ENCODE results near the gene HGD.
"Not testable (repeated sequence)": the region's sequence is repeated elsewhere in the genome, so short reads cannot be mapped to it uniquely, and the experiment has no call there.

The HGD gene

DNA sequence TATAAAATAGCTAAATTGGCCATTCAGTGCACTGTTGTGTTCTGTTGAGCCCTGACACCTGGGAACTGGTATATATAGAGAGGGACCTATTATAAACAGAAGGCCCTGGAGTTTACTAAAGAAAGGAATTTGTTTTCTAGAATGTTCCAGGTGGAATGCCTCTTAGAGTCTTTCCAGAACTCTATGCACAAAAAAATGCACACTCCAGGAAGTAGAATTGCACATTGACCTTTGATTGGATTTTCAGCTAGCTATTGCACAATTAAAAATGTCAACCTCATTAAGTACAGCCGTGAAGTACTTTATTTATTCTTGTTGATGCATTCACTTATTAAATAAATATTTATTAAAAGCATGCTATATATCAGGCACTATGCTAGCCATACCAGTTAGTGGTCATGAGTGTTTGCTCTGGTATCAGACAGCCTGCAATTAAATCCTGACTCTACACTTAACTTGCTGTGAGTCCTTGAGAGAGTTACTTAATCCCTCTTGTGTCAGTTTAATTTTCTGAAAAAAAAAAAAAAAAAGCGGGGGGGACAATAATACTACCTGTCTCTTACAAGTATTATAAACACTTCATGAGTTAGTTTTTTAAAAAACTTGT, 45.1 kb downstream of the HGD start:
- no peak for DNase-seq

DNA sequence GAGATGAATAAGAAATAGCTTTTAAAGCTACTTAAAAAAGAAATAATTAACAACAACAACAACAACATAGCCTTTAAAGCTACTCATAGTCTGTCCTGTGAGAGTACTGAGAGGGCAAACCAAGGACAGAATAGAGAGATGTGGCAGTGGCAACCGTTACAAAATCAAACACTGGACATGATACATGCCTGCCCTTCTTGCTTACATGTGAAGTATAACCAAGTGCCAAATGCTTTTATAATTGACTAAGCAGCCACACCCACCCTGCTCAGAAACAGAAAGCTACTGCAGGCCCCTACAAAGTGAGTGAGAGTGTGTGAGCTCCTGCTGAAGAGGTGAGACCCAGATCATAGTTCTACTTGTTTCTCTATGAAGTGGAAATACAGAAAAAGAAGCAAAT, 47.5 kb downstream of the HGD start:
- DNase-seq = no peak

DNA sequence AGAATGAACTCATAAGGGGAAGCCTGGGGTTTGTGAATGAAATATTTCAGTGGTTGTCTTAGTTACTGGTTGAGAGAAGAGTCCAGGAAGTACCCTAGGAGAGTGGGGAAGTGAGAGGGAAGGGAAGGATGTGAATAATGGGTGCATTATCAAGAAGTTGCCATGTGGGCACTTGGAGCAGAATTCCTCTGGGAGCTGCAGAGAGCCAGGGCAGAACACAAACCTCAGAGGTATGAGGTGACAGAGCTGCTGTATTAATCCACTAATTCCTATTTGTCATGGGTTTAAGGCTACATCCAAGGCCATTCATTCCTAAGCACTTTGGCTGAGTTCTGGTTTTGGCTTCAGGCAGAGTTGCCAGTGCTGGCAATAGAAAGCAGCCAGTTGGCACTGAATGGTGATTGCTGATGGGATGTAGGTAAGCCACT, 56.9 kb downstream of the HGD start:
- no peak for DNase-seq

DNA sequence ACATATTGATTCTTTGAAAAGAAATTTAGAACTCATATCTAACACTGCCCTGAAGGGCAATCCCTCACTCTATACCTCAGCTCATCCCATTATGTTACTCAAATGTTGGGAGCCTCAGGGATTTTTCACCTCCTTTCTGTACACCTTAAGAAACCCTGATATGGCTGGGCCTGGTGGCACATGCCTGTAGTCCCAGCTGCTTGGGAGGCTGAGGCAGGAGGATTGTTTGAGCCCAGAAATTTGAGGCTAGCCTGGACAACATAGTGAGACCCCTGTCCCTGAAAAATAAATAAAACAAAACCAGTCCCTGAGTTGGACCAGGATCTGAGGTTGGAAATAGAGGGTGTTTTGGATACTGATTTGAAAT, 58.3 kb downstream of the HGD start:
- no peak for DNase-seq

DNA sequence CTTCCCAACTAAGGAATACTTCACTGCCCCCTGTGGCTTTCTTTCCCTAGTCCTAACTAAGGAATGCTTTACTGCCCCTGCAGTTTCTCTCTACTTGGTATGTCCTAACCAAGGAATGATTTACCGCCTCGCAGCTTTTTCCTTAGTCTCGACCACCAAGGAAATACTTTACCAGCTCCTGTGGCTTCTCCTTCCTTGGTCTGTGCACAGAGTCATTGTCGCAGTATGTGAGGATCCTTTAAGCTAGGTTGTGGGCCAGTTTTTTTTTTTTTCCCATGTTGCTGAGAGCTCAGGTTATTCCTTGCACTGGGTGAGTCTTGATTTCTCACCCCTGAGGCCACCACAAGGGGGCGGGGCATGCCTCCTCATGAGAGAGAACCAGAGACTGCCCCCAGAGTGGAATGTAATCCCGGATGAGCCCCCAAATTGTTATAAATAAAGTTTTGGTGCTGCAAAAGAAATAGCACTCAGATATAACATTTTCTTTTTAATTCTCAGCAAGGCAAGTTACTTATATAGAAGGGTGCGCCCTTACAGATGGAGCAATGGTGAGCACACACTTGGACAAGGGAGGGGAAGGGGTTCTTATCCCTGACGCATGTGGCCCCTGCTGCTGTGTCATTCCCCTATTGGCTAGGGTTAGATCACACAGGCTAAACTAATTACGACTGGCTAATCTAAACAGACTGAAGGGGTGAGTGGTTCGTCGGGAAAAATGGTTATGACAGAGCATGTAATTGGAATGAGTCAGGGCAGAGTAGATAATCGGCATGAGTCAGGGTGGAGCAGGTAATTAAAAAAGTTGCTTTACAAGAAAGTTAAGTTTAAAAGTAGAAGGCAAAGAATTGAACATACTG, 58.9 kb downstream of the HGD start:
- DNase-seq = no peak

DNA sequence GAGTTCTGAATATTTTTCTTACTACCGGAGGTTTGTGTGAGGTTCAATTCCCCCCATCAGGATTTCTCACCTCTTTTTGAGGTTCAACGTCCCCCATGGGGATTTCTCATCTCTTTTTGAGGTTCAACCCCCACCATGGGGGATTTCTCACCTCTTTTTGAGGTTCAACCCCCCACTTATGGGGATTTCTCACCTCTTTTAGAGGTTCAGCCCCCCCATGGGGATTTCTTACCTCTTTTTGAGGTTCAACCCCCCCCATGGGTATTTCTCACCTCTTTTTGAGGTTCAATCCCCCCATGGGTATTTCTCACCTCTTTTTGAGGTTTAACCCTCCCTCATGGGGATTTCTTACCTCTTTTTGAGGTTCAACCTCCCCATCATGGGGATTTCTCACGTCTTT, 59.6 kb downstream of the HGD start:
- no peak for DNase-seq

DNA sequence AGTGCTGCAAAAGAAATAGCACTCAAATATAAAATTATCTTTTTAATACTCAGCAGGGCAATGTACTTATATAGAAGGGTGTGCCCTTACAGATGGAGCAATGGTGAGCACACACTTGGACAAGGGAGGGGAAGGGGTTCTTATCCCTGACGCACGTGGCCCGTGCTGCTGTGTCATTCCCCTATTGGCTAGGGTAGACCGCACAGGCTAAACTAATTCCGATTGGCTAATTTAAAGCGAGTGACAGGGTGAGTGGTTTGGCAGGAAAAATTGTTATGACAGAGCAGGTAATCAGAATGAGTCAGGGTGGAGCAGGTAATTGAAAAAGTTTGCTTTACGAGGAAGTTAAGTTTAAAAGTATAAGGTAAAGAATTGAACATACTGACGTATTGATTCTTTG, 65.3 kb downstream of the HGD start:
- not testable (repeated sequence) for DNase-seq

DNA sequence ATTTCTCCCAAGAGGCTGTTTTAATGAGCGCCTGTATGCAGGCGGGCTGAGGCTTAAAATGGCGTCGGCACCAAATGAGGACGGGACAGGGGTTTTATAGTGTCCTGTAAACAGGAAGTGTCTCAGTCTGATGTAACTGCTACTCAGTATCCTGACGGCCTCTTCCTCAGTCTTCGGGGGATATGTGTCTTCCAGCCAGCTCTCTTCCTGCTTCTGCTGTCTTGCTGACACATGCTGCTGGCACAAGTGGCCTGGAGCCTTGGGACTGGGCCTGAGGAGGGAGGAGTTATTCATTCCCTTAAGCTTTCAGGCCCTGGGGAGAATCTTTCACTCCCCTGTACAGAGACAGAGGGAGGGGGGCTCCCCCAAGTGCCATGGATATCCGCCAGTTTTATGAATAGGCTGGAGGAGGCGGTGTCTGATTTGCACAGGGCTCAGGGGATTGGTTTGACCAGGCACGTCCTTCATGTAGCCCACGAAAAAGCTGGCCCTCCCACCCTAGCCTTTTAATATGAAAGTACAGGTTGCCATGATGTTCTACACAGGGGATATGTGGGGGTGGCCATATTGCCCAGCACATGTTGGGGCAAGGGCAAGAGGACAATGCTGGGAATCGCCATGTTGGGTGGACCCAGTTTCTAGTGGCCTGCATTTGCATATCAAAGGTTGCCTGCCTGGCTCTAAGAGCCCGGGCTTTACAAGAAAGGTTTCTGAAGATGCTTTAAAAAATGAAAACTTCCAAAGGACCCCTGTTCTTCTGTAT, 66.0 kb downstream of the HGD start:
- peak; percentile 98 for DNase-seq

DNA sequence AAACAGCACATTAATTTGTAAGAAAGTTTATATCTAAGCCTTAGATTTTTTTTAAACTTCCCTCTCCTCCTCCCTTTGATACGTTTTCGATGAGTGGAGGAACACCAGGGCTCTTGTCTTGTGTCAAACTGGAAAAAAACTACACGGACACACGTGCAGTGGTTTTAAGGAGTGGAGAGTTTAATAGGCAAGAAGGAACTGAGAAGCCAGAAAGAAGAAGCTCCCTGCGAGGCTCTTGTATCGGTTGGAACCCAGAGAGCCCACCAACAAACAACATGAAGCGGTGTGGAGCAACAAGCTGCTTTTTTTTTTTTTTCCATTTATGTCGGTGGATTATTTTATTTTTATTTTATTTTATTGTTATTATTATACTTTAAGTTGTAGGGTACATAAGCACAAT, 67.3 kb downstream of the HGD start:
- DNase-seq = no peak

DNA sequence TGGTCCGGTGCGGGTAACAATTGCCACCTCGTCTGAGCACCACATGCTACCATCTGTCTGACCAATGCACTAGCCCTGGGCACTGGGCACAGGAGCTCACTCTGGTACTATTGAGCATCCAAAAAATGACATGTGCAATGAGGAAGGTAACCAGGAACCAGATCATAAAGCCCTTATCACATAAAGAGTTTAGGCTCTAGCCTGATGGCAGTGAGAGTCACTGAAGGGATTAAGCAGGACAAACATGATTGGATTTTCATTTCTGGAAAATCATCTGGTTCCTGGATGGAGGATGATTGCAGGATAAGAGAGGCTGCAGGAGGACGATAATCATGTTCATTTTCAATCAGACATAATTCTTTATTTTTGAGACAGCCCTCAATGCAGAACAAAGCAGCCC, 73.5 kb downstream of the HGD start:
- no peak for DNase-seq

DNA sequence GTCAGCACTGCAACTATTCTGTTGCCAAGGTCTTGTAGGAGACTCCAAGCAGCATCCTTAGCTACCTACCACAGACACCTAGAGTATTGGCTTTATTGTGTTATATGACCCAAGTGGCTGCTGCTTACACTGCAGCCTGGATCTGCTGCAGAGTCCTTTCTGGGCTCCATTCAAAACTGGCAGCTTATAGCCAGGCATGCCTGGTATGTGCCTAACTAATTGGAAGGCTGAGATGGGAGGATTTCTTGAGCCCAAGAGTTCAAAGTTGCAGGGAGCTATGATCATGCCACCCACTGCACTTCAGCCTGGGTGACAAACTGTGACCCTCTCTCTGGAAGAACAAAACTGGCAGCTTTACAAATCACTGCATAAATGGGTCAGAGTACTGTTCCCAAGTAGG, 77.3 kb downstream of the HGD start:
- DNase-seq = no peak

DNA sequence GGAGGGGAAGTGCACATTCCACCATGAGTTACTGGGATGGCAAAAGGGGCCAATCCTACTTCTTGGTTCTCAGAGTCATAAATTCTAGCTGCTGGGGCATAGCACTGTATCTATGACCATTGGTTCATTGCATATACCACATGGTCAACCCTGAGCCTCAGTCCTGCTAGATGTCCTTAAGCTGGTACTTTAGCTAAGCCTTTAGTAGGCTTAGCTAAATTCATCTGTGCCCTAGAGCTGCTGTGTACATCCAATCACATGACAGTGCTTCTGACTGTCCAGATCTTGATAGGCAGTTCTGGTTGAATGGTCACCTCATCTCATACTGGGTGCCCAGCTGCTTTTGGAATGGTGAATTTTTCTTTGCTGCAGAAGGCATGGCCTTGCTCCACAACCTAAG, 77.7 kb downstream of the HGD start:
- DNase-seq = no peak

DNA sequence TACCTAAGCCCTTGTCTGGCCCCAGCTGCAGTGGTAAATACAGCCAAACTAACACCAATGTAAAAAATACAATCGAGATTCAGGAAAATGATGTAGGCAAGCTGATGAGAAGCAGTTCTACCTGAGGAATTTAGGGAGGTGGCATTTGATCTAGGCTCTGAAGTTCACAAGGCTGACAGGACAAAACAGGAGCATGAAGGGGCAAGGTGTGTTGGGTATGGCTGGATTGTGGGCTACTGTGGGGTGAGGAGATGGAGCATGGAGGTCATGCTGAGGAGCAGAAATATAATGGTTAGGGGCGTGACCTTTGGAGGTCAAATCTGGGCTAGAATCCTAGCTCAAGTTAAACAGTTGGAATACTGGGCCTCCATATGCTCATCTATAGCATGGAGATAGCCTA, 79.4 kb downstream of the HGD start:
- no peak for DNase-seq

DNA sequence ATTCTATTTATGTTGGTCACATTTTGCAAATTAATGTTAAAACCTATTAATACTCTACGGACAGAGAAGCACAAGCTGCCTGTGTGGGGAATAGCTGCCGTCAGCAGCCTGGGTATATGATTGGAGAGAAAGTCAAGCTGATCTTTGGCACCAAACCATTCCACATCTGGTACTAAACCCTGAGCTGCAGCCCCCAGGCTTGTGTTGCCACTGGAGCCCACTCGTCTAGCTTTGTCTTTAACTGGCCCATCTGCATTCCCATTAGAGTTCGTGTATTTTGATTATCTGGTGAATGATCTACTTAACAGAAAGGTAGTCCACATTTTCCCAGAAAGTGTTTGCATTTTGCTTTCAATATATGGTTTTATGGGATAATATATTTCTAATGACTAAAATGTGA, 80.5 kb downstream of the HGD start:
- no peak for DNase-seq

DNA sequence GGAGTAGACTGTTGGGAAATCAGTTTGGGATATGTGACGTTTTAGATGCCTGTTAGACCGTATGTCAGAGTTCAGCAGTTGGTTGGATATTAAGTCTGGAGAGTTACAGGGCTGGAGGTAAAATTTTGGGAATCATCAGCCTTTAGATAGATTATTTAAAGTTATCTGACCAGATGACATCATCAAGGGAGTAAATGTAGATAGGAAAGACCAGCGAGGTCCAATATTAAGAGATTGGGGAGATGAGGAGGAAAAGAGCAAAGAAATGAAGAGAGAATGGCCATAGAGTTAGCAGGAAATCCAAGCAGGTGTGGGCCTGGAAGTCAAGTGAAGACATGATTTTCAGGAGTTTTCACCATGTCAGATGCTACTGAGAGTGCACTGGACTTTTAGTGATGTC, 82.8 kb downstream of the HGD start:
- DNase-seq = no peak

DNA sequence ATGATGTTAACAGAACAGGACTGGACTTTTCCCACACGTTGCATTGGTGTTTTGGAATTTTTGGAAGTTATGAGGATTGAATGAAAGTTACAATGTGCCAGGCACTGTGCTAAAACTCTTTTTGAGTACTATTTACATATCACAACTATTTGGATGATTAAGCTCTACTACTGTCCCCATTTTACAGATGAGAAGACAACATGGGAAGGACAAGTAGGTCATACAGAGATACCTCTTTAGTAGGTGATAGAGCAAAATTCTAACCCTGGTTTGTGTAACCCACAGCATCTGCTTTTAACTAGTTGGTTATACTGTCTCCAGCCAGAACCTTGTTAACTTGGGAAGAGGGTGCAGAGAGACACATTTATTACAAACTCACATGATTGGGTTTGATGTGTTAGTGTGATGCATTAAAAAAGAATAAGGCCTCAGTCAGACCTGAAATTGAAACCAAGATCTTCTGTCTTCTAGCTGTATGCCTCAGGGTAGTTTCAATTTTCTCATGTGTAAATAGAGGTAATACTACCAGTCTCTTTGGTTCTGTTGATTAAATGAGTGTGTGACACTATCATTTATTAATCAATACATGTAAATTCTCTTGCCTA, 84.5 kb downstream of the HGD start:
- DNase-seq = no peak

DNA sequence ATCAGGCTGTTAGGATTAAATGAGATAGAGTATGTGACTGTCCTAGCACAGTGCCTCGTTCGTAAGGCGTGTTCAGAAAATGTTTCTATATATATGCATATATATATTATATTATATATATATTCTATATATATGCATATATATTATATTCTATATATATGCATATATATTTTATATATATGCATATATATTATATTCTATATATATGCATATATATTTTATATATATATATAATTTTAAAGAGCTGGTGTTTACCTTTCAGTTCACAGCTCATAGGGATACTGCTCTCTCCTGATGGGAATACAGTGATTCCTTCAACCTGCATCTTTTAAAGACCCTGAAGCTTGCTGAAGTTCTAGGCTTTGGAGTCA, 85.2 kb downstream of the HGD start:
- no peak for DNase-seq

DNA sequence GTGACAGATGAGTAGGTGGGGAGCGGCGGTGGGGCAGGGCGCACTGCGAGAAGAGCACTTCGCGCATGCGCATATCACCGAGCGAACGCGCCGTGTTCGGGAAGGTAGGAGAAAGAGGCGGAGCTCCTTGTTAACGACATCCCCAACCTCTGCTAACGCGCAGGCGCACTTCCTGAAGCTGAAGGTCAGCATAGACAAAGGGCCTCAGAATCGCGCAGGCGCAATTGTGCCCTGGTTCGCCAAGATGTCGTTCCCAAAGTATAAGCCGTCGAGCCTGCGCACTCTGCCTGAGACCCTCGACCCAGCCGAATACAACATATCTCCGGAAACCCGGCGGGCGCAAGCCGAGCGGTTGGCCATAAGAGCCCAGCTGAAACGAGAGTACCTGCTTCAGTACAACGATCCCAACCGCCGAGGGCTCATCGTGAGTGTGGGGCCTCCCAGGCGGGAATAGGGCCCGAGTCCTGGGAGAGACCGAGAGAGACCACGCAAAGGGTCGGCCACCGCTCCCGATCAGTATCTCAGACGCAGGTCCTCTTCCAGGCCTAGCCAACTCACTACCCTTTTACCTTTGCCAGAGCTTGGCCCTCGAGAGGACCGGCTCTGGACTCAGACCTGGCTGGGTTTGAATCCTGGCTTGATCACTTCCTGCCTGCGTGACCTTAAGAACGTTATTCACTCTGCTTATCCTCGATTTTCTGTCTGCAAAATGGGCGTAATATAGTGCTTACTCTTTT, 85.8 kb downstream of the HGD start, which contains the start of gene NDUFB4:
TSS of gene NDUFB4 (plus strand) at position 221 of the 737 bp plus-strand sequence. CDS start at position 245, 24 bp downstream.
- DNase-seq = peak; percentile 99

DNA sequence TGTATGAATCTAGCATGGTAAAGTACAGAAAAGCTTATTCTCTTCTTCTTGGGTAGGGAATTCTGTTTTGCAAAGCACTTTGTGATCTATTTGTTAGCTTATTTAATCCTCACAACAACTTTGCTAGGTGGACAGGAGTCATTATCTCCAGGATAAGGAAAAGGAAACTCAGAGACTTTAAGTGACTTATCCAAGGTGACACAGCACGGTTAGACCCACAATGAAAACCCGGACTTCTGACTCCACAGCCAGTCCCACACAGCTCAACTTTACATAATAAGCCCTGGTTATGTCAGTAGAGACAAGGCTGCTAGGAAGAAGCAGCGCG, 86.3 kb downstream of the HGD start:
- DNase-seq = no peak

DNA sequence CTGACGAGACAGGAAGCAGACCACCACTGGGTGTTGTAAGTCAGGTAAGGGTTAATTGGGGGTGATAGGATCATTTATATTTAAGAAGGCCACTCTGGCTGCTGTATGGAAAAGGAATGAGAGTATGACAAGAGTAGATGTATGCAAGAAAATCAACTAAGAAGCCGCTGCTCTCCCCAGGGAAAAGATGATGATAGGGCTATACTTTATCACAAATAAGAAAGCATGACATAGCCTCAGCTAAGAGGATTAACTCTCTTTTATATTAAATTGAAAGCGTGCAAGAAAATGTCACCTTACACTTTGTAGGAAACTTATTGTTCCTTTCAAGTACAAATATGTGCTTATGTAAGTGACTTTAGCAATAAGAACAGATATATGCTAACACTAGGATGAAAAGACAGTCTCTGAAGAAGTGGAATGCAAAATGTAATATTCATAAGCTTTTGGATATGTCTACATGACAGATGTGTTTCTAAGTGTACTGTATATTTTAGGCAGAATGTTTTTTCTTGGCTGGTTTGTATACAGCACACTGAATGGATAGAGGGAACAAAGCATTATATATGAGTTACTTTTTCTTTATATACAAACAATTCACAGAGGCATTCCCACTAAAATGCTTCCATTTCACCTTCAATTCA, 94.6 kb downstream of the HGD start:
- DNase-seq = no peak
